Stomach (tissue), 9 donors: ENCODE data around the gene CYFIP1. TPM values are rescaled to one million over a fixed set of nuclear protein-coding genes. Genes with fewer than 3 reads are reported as not detected.

Experiments used
- DNase-seq, 2 donors: peaks; one replicate each; pipeline versions ENCODE4 v3.0.0 to v3.0.0-alpha.2; 2013 to 2019
- H3K27ac ChIP-seq, 5 donors: fragments of 200-600 bp in 4 of 5; sonication (generic) in 4 of 5; one replicate each; pipeline ENCODE4 v1.5.1; 2013 to 2019; ENCODE audit warnings: mild to moderate bottlenecking in 1 of 5, moderate library complexity in 1 of 5
- H3K27me3 ChIP-seq, 3 donors: fragments of 200-600 bp; sonication (generic); one replicate each; pipeline ENCODE4 v1.5.1; 2017 to 2019; ENCODE audit warnings: mixed run types in 1 of 3
- H3K36me3 ChIP-seq, 4 donors: fragments of 200-600 bp; sonication (generic); 1 replicate in 3 of 4; 2 replicates in 1 of 4; pipeline ENCODE4 v1.5.1; 2016 to 2019
- H3K4me1 ChIP-seq, 4 donors: fragments of 200-600 bp; sonication (generic); one replicate each; pipeline ENCODE4 v1.5.1; 2016 to 2019
- H3K4me3 ChIP-seq, 4 donors: fragments of 200-600 bp; sonication (generic) in 3 of 4; one replicate each; pipeline ENCODE4 v1.5.1; 2016 to 2019; ENCODE audit warnings: mild to moderate bottlenecking in 1 of 4
- H3K9me3 ChIP-seq, 4 donors: fragments of 200-600 bp; sonication (generic); one replicate each; pipeline ENCODE4 v1.5.1; 2016 to 2019
- EP300 ChIP-seq: sonication (generic); formaldehyde crosslinking; IDR thresholded peaks from one replicate; pipeline ENCODE4 v1.6.1; 2017; ENCODE audit warnings: antibody characterized with exemption
- POLR2A ChIP-seq, 4 donors: fragments of 450-650 bp; IDR thresholded peaks; one replicate each; pipeline ENCODE4 v1.6.1; 2016; ENCODE audit warnings: antibody characterized with exemption in 4 of 4, control low read depth in 2 of 4, mild to moderate bottlenecking in 1 of 4, moderate library complexity in 1 of 4
- POLR2AphosphoS5 ChIP-seq, 3 donors: sonication (generic); formaldehyde crosslinking; IDR thresholded peaks; one replicate each; pipeline ENCODE4 v1.6.1; 2016; ENCODE audit warnings: antibody characterized with exemption in 3 of 3
- WGBS, 5 donors: extraction: QIAGEN DNeasy Blood & Tissue Kit in 3 of 5; methylation state at CpG; one replicate each; pipeline versions ENCODE4 v1.1.5 to v1.1.7; 2013 to 2018; 5-methylcytosine and 5-hydroxymethylcytosine counted together
- intact Hi-C: fragments of 100-400 bp; cut with DNase I; formaldehyde crosslinking; loops from one replicate; pipeline ENCODE4 v1.15.1; 2023; ENCODE audit warnings: low total_unique reads
- polyA plus RNA-seq, 3 donors: library from polyadenylated mRNA; stranded (reverse); fragments of 200-250 nt; gene quantifications; one replicate each; pipeline ENCODE4 v1.2.3, GENCODE V29; 2013
- total RNA-seq, 5 donors: library from RNA; depleted of rRNA; stranded (reverse); fragments of >200 nt; gene quantifications; one replicate each; pipeline versions ENCODE4 v1.1.0 to v1.2.3, GENCODE V29; 2014 to 2016
- TF ChIP-seq, protein P1 (sequence below), 7 experiments: fragments of 450-650 bp in 4 of 7; fragments of 200-600 bp in 3 of 7; sonication (generic) in 3 of 7; IDR thresholded peaks; one replicate each; pipeline ENCODE4 v1.5.1; 2016 to 2019; ENCODE audit warnings: antibody characterized with exemption in 7 of 7, control low read depth in 2 of 7, mild to moderate bottlenecking in 1 of 7
- donor health status: healthy with polysubstance abuse.
- donor health status: Bipolar disorder and iron deficiency.
- donor health status: healthy.

Gene CYFIP1
- total and polyA plus RNA-seq, 8 donors: 21.8 to 214 (median 61.6) TPM

- no peaks in the 10 kb centered on the region for H3K4me1 ChIP-seq
- DNase-seq: no peak
- peaks cover 58 to 99% (median 98%) of the 10 kb centered on the region in 4 donors for H3K36me3 ChIP-seq
- intact Hi-C loops: no loop called here
- no peak overlapping the region for H3K4me3 ChIP-seq
- TF ChIP-seq POLR2A (IDR thresholded peaks at IDR 0.05) (no peak), POLR2AphosphoS5 (IDR thresholded peaks at IDR 0.05) (no peak), EP300 (no peak)
- TF ChIP-seq, protein P1, sequence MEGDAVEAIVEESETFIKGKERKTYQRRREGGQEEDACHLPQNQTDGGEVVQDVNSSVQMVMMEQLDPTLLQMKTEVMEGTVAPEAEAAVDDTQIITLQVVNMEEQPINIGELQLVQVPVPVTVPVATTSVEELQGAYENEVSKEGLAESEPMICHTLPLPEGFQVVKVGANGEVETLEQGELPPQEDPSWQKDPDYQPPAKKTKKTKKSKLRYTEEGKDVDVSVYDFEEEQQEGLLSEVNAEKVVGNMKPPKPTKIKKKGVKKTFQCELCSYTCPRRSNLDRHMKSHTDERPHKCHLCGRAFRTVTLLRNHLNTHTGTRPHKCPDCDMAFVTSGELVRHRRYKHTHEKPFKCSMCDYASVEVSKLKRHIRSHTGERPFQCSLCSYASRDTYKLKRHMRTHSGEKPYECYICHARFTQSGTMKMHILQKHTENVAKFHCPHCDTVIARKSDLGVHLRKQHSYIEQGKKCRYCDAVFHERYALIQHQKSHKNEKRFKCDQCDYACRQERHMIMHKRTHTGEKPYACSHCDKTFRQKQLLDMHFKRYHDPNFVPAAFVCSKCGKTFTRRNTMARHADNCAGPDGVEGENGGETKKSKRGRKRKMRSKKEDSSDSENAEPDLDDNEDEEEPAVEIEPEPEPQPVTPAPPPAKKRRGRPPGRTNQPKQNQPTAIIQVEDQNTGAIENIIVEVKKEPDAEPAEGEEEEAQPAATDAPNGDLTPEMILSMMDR (IDR thresholded peaks at IDR 0.05): no peak
- H3K27me3 ChIP-seq: no peaks in the 10 kb centered on the region
- 92 to 96% (median 95%) methylated on average over 17 to 18 of the region's 18 CpGs for WGBS, 5 donors
- H3K27ac ChIP-seq: no peak overlapping the region
- H3K9me3 ChIP-seq: no peaks in the 10 kb centered on the region
These were observed 76.7 kb downstream of the CYFIP1 start for GRCh38 chr15:22903427-22903826.

DNA sequence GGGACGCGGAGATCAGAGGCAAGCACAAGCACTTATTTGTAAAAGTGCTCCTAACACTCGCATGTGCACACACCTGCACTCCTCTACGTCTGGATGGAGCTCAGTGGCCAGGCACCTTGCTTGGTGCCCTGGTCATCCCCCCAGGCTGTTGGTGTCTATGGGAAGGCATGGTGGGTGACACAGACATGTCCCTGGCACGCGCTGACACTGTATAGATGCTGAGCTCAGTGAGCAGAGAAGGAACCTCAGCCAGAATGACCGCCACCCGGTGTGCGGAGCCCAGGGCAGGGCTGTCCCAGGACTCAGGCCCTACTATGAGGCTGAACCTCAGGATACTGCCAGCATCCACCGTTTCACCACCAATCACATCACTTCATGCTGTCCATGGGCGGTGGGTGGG is 77.2 kb downstream of the CYFIP1 start:
- Histone ChIP-seq H3K4me1 (no peaks in the 10 kb centered on the region), H3K4me3 (no peak overlapping the region), H3K9me3 (no peaks in the 10 kb centered on the region), H3K27ac (no peak overlapping the region), H3K27me3 (no peaks in the 10 kb centered on the region), H3K36me3 (peaks cover 53 to 99% (median 97%) of the 10 kb centered on the region in 4 donors)
- no peak for TF ChIP-seq POLR2AphosphoS5 (IDR thresholded peaks at IDR 0.05)
- no peak for TF ChIP-seq POLR2A (IDR thresholded peaks at IDR 0.05)
- TF ChIP-seq EP300: no peak
- TF ChIP-seq, protein P1 (IDR thresholded peaks at IDR 0.05): no peak
- WGBS, 5 donors: 86 to 97% (median 92%) methylated on average over 10 to 11 of the region's 11 CpGs
- intact Hi-C loops: no loop called here
- DNase-seq: no peak

- H3K36me3 ChIP-seq: peaks cover 50 to 99% (median 97%) of the 10 kb centered on the region in 4 donors
These were observed 77.6 kb downstream of the CYFIP1 start for GRCh38 chr15:22902578-22902977.

GRCh38 chr15:22902046-22902445 is 78.1 kb downstream of the CYFIP1 start:
- Histone ChIP-seq H3K9me3 (no peaks in the 10 kb centered on the region), H3K4me1 (no peaks in the 10 kb centered on the region), H3K27me3 (no peaks in the 10 kb centered on the region), H3K4me3 (no peak overlapping the region), H3K27ac (no peak overlapping the region), H3K36me3 (peaks cover 45 to 99% (median 97%) of the 10 kb centered on the region in 4 donors)
- 91 to 95% (median 93%) methylated on average over 10 to 11 of the region's 11 CpGs for WGBS, 5 donors
- no peak for DNase-seq
- intact Hi-C loops: no loop called here
- TF ChIP-seq POLR2AphosphoS5 (IDR thresholded peaks at IDR 0.05): no peak
- no peak for TF ChIP-seq EP300
- TF ChIP-seq POLR2A (IDR thresholded peaks at IDR 0.05): no peak
- TF ChIP-seq, protein P1 (IDR thresholded peaks at IDR 0.05): no peak

More at GRCh38 chr15:22902578-22902977, 77.6 kb downstream of the CYFIP1 start:
- H3K27ac ChIP-seq: no peak overlapping the region
- 81 to 87% (median 86%) methylated on average over 12 of the region's 12 CpGs for WGBS, 5 donors
- no peaks in the 10 kb centered on the region for H3K27me3 ChIP-seq
- DNase-seq: no peak
- no peaks in the 10 kb centered on the region for H3K9me3 ChIP-seq
- no peak overlapping the region for H3K4me3 ChIP-seq
- intact Hi-C loops: no loop called here
- TF ChIP-seq, protein P1 (IDR thresholded peaks at IDR 0.05): no peak
- H3K4me1 ChIP-seq: no peaks in the 10 kb centered on the region
